Urinary bladder (tissue), 4 donors: ENCODE measurements around the gene TEKT3. TPM values are rescaled to one million over a fixed set of nuclear protein-coding genes. Genes with fewer than 3 reads are reported as not detected.

Experiments used
- DNase-seq: peaks from one replicate; pipeline ENCODE4 v3.0.0-alpha.2; 2015; ENCODE audit errors: extremely low spot score
- H3K27ac ChIP-seq: one replicate; pipeline ENCODE4 v1.5.1; 2013; ENCODE audit warnings: low read depth, mild to moderate bottlenecking, moderate library complexity
- H3K36me3 ChIP-seq: one replicate; pipeline ENCODE4 v1.6.1; 2013; ENCODE audit warnings: mild to moderate bottlenecking, moderate library complexity; ENCODE audit not compliant: insufficient read depth
- H3K4me1 ChIP-seq: one replicate; pipeline ENCODE4 v1.6.1; 2013; ENCODE audit warnings: mild to moderate bottlenecking, moderate library complexity; ENCODE audit not compliant: insufficient read depth
- H3K4me3 ChIP-seq: one replicate; pipeline ENCODE4 v1.5.1; 2013; ENCODE audit warnings: low read depth, low read length
- WGBS: extraction: QIAGEN DNeasy Blood & Tissue Kit; methylation state at CpG from one replicate; pipeline ENCODE4 v1.1.7; 2013; 5-methylcytosine and 5-hydroxymethylcytosine counted together
- polyA plus RNA-seq: library from polyadenylated mRNA; stranded (reverse); fragments of 200-250 nt; gene quantifications from one replicate; pipeline ENCODE4 v1.2.3, GENCODE V29; 2013
- small RNA-seq: library from RNA; depleted of rRNA; stranded (forward); fragments of <200 nt; gene quantifications from one replicate; pipeline ENCODE3, GENCODE V24; 2014
- total RNA-seq: library from RNA; depleted of rRNA; stranded (reverse); fragments of >200 nt; gene quantifications from one replicate; pipeline ENCODE4 v1.2.3, GENCODE V29; 2014
- donor health status: healthy with polysubstance abuse.
- donor health status: healthy.

Gene TEKT3
- total and polyA plus RNA-seq, 2 donors, result 1.0 to 1.1 TPM

GRCh38 chr17:15263206-15263579 lies 78.2 kb downstream of the TEKT3 start:
- no peaks in the 10 kb centered on the region for H3K36me3 ChIP-seq
- peak overlapping the region; percentile 64 for H3K4me3 ChIP-seq
- DNase-seq, result no peak
- peak overlapping the region; percentile 89 for H3K27ac ChIP-seq
- no peaks in the 10 kb centered on the region for H3K4me1 ChIP-seq
- WGBS, result under 1% methylated on average over 17 of the region's 17 CpGs

GRCh38 chr17:15262291-15263205 lies 78.8 kb downstream of the TEKT3 start:
- Histone ChIP-seq H3K4me1 (no peaks in the 10 kb centered on the region), H3K27ac (peak overlapping the region; percentile 93), H3K4me3 (peak overlapping the region; percentile 64), H3K36me3 (no peaks in the 10 kb centered on the region)
- DNase-seq, result peak; percentile 74
- under 1% methylated on average over 60 of the region's 60 CpGs for WGBS

- H3K4me1 ChIP-seq, result no peaks in the 10 kb centered on the region
- DNase-seq, result no peak
- H3K36me3 ChIP-seq, result no peaks in the 10 kb centered on the region
- H3K27ac ChIP-seq, result peak overlapping the region; percentile 93
- WGBS, result 3% methylated on average over 9 of the region's 9 CpGs
- peak overlapping the region; percentile 64 for H3K4me3 ChIP-seq
These were observed 79.6 kb downstream of the TEKT3 start for GRCh38 chr17:15261802-15262290.

GRCh38 chr17:15261258-15261801 lies 80.1 kb downstream of the TEKT3 start:
- WGBS, result 1% methylated on average over 32 of the region's 32 CpGs
- Histone ChIP-seq H3K27ac (peak overlapping the region; percentile 93), H3K4me1 (no peaks in the 10 kb centered on the region), H3K4me3 (peak overlapping the region; percentile 64), H3K36me3 (no peaks in the 10 kb centered on the region)
- DNase-seq, result no peak

GRCh38 chr17:15260376-15261257 lies 80.8 kb downstream of the TEKT3 start:
- H3K27ac ChIP-seq, result peak overlapping the region; percentile 93
- no peak for DNase-seq
- no peaks in the 10 kb centered on the region for H3K36me3 ChIP-seq
- under 1% methylated on average over 67 of the region's 67 CpGs for WGBS
- no peaks in the 10 kb centered on the region for H3K4me1 ChIP-seq
- H3K4me3 ChIP-seq, result peak overlapping the region; percentile 64

- H3K36me3 ChIP-seq, result no peaks in the 10 kb centered on the region
- H3K4me3 ChIP-seq, result no peak overlapping the region
- no peak overlapping the region for H3K27ac ChIP-seq
- H3K4me1 ChIP-seq, result no peaks in the 10 kb centered on the region
- WGBS, result 64% methylated on average over 6 of the region's 6 CpGs
- no peak for DNase-seq
These were observed 83.4 kb downstream of the TEKT3 start for GRCh38 chr17:15257796-15258512.

DNA sequence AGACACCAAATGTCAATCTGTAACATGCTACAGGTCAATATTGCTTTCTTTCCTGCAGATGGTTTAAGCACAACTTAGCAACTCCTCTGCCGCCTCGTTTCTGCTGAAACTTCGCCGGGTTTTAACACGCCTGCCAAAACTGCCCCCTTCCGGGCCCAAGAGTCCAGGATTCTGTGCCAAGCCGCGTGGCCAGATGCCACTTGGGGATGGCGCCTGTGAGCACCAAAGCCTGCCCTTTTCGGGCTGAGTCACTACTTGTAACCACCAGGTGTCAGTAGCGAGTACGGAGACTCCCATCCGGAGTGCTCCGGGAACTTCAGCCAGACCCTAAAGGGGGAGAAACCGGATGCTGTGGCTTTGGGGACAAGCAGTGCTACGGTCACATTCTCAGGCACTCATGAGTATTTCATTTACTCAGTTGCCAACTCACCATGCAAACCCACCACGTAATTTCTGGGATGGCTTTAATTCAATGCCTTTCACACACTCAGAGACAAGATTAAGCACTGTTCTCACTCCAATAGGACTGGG lies 84.1 kb downstream of the TEKT3 start:
- H3K36me3 ChIP-seq, result no peaks in the 10 kb centered on the region
- no peak for DNase-seq
- H3K4me1 ChIP-seq, result no peaks in the 10 kb centered on the region
- WGBS, result under 1% methylated on average over 17 of the region's 17 CpGs
- no peak overlapping the region for H3K4me3 ChIP-seq
- no peak overlapping the region for H3K27ac ChIP-seq

DNA sequence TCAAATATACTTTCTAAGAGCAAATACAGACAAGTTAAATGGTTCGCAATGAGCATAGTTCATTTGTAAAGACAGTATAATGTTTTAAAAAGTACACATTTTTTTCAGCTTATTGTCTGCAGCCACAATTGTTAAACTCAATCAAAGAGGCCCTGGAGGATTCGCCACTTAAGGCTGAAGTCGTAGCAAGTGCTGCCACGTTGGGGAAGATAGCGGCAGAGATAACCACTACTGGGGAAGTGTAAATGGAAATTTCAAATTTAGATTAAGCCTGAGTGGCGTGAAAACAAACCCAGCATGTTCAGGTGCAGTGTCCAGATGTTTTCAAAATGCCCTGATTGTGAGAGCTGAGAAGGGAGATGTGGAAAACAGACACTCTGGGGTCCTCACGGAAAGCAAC lies 84.7 kb downstream of the TEKT3 start:
- 54% methylated on average over 7 of the region's 7 CpGs for WGBS
- no peak for DNase-seq
- no peaks in the 10 kb centered on the region for H3K36me3 ChIP-seq
- H3K27ac ChIP-seq, result no peak overlapping the region
- H3K4me1 ChIP-seq, result peaks cover 3% of the 10 kb centered on the region
- H3K4me3 ChIP-seq, result no peak overlapping the region

GRCh38 chr17:15255713-15256454 lies 85.5 kb downstream of the TEKT3 start:
- Histone ChIP-seq H3K4me3 (no peak overlapping the region), H3K27ac (no peak overlapping the region), H3K36me3 (no peaks in the 10 kb centered on the region), H3K4me1 (peaks cover 3% of the 10 kb centered on the region)
- no peak for DNase-seq
- WGBS, result 55% methylated on average over 13 of the region's 13 CpGs

Small RNA genes lying within 50 kb of the gene (small RNA-seq; reads per million reads assigned to genes)
- not detected for gene RNU6-799P

Other genes with a start within 250 kb of the TEKT3 start
- 191 TPM for gene PMP22, start 76.3 kb downstream of the TEKT3 start, total RNA-seq
- gene PMP22, start 76.3 kb downstream of the TEKT3 start, polyA plus RNA-seq, result 314 TPM
- 14.4 TPM for gene CDRT4, start 126.0 kb upstream of the TEKT3 start, total RNA-seq
- gene CDRT4, start 126.0 kb upstream of the TEKT3 start, polyA plus RNA-seq, result 1.9 TPM
- 70.6 TPM for gene TVP23C, start 221.9 kb upstream of the TEKT3 start, total RNA-seq
- 2.7 TPM for gene TVP23C, start 221.9 kb upstream of the TEKT3 start, polyA plus RNA-seq